ENCODE results near the gene KIAA1191. TPM values are rescaled to one million over a fixed set of nuclear protein-coding genes. Genes with fewer than 3 reads are reported as not detected.

KIAA1191 gene, protein sequence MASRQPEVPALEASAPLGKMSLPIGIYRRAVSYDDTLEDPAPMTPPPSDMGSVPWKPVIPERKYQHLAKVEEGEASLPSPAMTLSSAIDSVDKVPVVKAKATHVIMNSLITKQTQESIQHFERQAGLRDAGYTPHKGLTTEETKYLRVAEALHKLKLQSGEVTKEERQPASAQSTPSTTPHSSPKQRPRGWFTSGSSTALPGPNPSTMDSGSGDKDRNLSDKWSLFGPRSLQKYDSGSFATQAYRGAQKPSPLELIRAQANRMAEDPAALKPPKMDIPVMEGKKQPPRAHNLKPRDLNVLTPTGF
- 94.0 and 114 TPM in 2 replicates for total RNA-seq (2011; cell fraction: chromatin; rRNA removed; ENCODE audit: low replicate concordance)
- 63.4 and 68.9 TPM in 2 replicates for total RNA-seq (2011; cell fraction: nucleolus; rRNA removed)
- total RNA-seq (2011; cell fraction: nucleoplasm; rRNA removed), result 87.3 and 103 TPM in 2 replicates
- 37.4 and 48.6 TPM in 2 replicates for total RNA-seq (2014; rRNA removed)
- 35.0 and 36.3 TPM in 2 replicates for total RNA-seq (2014; rRNA removed; fragmentation: Illumina TruSeq; extraction: Trizol)
- total RNA-seq (2015; rRNA removed; fragmentation: Illumina TruSeq; extraction: Trizol), result 39.8 and 41.8 TPM in 2 replicates
- 46.6 and 47.4 TPM in 2 replicates for total RNA-seq (2021)
- 50.4 and 69.7 TPM in 2 replicates for polyA plus RNA-seq (2011; rRNA removed)
- 63.7 and 84.2 TPM in 2 replicates for polyA plus RNA-seq (2011; cell fraction: cytosol; rRNA removed)
- polyA plus RNA-seq (2011; cell fraction: nucleus; rRNA removed), result 51.5 and 52.6 TPM in 2 replicates
- 43.4 and 52.5 TPM in 2 replicates for polyA plus RNA-seq (2012)
- polyA plus RNA-seq (2014; fragmentation: Illumina TruSeq; extraction: Trizol), result 69.6 and 80.2 TPM in 2 replicates
- 10 to 100 TPM; 31.0 to 56.5 TPM for polyA plus RNA-seq (2014; fragmentation: Nextera tagmentation; extraction: Ambion mirVana)
- polyA plus RNA-seq (2014; rRNA removed), result 45.7 and 48.1 TPM in 2 replicates
- 46.0 and 51.2 TPM in 2 replicates for polyA minus RNA-seq (2011; rRNA and poly(A)+ RNA removed)
- polyA minus RNA-seq (2011; cell fraction: cytosol; rRNA and poly(A)+ RNA removed), result 33.3 and 34.1 TPM in 2 replicates
- polyA minus RNA-seq (2011; cell fraction: nucleus; rRNA and poly(A)+ RNA removed), result 28.7 and 41.0 TPM in 2 replicates
- Bru-seq, nascent RNA, result percentile 84 among the genes with signal in this experiment
- percentile 91 among the genes with signal in this experiment for BruChase-seq, experiment 1, labeled RNA remaining after a 2-hour chase
- percentile 92 among the genes with signal in this experiment for BruChase-seq, experiment 2, labeled RNA remaining after a 6-hour chase
- long read RNA-seq, experiment 1, transcript KIAA1191-201 (9 exons, 2,991 nt), result major isoform, 52 of 196 reads
- long read RNA-seq, experiment 1, transcript KIAA1191-202 (8 exons, 2,700 nt), result minor isoform, 26 of 196 reads
- long read RNA-seq, experiment 1, partial matches to known transcripts, result 24 of 196 reads
- long read RNA-seq, experiment 1, other reads (novel, unspliced or antisense), result 88 of 196 reads
- long read RNA-seq, experiment 2, transcript KIAA1191-201 (9 exons, 2,991 nt), result major isoform, 16 of 55 reads
- long read RNA-seq, experiment 2, transcript KIAA1191-202 (8 exons, 2,700 nt), result minor isoform, 5 of 55 reads
- long read RNA-seq, experiment 2, partial matches to known transcripts, result 3 of 55 reads
- long read RNA-seq, experiment 2, other reads (novel, unspliced or antisense), result 27 of 55 reads
- long read RNA-seq, experiment 3, transcript KIAA1191-201 (9 exons, 2,991 nt), result major isoform, 13 of 32 reads
- long read RNA-seq, experiment 3, partial matches to known transcripts, result 0 of 32 reads
- long read RNA-seq, experiment 3, other reads (novel, unspliced or antisense), result 12 of 32 reads

DNA sequence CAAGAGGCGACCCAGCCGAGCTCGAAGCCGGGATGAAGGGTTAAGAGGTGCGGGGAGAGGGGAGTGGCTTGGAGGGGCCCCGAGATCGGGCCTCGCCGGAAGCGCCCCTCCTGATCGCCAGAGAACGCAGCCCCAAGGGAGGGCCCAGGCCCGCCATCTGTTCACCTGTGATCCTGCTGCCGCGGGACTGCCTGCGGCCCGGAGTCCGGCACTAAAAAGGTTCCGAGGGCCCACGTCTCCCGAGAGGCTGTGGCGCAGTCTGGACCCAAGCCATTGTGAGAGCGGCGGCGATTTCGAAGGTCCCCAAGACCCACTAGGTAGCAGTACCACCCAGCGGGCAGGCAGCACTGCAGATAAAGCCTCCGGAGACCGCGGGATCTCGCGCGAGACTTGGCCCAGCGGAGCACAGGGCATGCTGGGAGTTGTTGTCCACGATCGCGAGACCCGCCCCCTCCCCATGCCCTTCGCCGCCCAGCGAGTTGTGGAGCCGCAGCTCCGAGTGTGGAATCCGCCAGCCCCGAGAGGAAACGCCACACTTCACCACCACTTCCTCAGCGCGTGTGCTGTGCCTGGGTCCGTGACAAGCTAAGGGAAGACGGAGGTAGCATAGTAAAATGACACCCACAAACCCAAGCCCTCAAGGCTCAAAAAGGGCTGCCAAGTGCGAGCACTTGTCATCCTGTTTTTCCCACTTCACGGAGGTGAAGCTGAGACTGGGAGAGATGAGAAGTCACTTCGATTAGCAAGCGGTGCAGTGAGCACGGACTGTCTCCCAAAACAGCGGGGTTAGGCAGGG is at the start of gene KIAA1191:
KIAA1191 (minus strand) TSS at position 328 of the 796 bp plus-strand sequence. CDS start 2,256 bp downstream, outside the sequence.
- Histone ChIP-seq H3K79me2 (ENCODE audit: control insufficient read depth, insufficient read depth, low read length) (peaks cover 39% of the 10 kb centered on the region), H3K9me1 (ENCODE audit: control insufficient read depth, insufficient read depth, low read length) (no peaks in the 10 kb centered on the region), H3K9ac (ENCODE audit: insufficient read depth in 1 of 2, low read depth in 2 of 2, low read length in 2 of 2) (peak within 1 kb of the TSS; percentile 81 to 99), H3K9me3 (replicated peaks; ENCODE audit: control insufficient read depth, insufficient read depth, low read depth, low read length) (no peaks in the 10 kb centered on the region), H3K36me3 (ENCODE audit: control insufficient read depth, insufficient read depth, low read length) (peaks cover 26% of the 10 kb centered on the region; the same call in 2 of the 3 replicates), H4K20me1 (replicated peaks; ENCODE audit: control insufficient read depth, insufficient read depth, low read length) (no peaks in the 10 kb centered on the region), H3K27ac (ENCODE audit: extremely low read depth, low read depth, low read length) (peak within 1 kb of the TSS; percentile 75), H3K27me3 (ENCODE audit: control insufficient read depth in 2 of 2, insufficient read depth in 2 of 2, low read length in 2 of 2) (no peaks in the 10 kb centered on the region), H3K4me3 (peak within 1 kb of the TSS; percentile 96), H2AFZ (ENCODE audit: low read depth, low read length) (peak within 1 kb of the TSS; percentile 99), H3K4me1 (replicated peaks in 1 of 2; ENCODE audit: control insufficient read depth in 2 of 2, insufficient read depth in 2 of 2, low read length in 2 of 2) (peaks cover 9 to 18% of the 10 kb centered on the region in 2 experiments; a peak in 4 of 5 replicates), H3K4me2 (ENCODE audit: insufficient read depth, low read length) (peak within 1 kb of the TSS; percentile 98)
- FAIRE-seq (peak; percentile 94), ATAC-seq (peak; percentile 99), DNase-seq (ENCODE audit: extremely low read depth in 1 of 4, low spot score in 3 of 4) (peak; percentile 91 to 96 (median 93))
- in situ Hi-C loops (cut with MboI), result no loop called here
- ChIA-PET CTCF (ENCODE audit: low intra/inter-chr PET ratio) (no interaction called here), POLR2A (interaction anchor here (0.6 to 3.7 kb wide), 12 partner anchors 9 to 1835 kb away, joined by 3 to 23 read pairs (median 4); partner anchors contain the start of genes CLTB, HIGD2A and NOP16)
- BruUV-seq (replicated peaks), result no TSS peak
- intact Hi-C loops (cut with micrococcal nuclease), result loop anchor here (1.0 kb wide), 1 partner anchor 27 kb away; the partner anchor contains the start of genes HIGD2A and NOP16
- 2% methylated on average over 46 of the region's 56 CpGs for WGBS (ENCODE audit: insufficient coverage, low coverage, missing lambda C conversion rate)
- TF ChIP-seq NFATC3 (IDR thresholded peaks at IDR 0.05) (no peak), FIP1L1 (IDR thresholded peaks at IDR 0.05; ENCODE audit: low read depth, low read length, poor library complexity, severe bottlenecking) (peak; percentile 22), MTA3 (IDR thresholded peaks at IDR 0.05; ENCODE audit: borderline replicate concordance) (peak; percentile 77)
- TF ChIP-seq, protein P1, sequence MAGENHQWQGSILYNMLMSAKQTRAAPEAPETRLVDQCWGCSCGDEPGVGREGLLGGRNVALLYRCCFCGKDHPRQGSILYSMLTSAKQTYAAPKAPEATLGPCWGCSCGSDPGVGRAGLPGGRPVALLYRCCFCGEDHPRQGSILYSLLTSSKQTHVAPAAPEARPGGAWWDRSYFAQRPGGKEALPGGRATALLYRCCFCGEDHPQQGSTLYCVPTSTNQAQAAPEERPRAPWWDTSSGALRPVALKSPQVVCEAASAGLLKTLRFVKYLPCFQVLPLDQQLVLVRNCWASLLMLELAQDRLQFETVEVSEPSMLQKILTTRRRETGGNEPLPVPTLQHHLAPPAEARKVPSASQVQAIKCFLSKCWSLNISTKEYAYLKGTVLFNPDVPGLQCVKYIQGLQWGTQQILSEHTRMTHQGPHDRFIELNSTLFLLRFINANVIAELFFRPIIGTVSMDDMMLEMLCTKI (IDR thresholded peaks at IDR 0.05; ENCODE audit: partially characterized antibody), result no peak
- TF ChIP-seq, protein P2, sequence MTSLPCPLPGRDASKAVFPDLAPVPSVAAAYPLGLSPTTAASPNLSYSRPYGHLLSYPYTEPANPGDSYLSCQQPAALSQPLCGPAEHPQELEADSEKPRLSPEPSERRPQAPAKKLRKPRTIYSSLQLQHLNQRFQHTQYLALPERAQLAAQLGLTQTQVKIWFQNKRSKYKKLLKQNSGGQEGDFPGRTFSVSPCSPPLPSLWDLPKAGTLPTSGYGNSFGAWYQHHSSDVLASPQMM (CRISPR knock-in tag; IDR thresholded peaks at IDR 0.05), result no peak
- TF ChIP-seq, protein P3, sequence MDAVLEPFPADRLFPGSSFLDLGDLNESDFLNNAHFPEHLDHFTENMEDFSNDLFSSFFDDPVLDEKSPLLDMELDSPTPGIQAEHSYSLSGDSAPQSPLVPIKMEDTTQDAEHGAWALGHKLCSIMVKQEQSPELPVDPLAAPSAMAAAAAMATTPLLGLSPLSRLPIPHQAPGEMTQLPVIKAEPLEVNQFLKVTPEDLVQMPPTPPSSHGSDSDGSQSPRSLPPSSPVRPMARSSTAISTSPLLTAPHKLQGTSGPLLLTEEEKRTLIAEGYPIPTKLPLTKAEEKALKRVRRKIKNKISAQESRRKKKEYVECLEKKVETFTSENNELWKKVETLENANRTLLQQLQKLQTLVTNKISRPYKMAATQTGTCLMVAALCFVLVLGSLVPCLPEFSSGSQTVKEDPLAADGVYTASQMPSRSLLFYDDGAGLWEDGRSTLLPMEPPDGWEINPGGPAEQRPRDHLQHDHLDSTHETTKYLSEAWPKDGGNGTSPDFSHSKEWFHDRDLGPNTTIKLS (IDR thresholded peaks at IDR 0.05; ENCODE audit: borderline replicate concordance, low read depth), result peak; percentile 93
- TF ChIP-seq, protein P4, sequence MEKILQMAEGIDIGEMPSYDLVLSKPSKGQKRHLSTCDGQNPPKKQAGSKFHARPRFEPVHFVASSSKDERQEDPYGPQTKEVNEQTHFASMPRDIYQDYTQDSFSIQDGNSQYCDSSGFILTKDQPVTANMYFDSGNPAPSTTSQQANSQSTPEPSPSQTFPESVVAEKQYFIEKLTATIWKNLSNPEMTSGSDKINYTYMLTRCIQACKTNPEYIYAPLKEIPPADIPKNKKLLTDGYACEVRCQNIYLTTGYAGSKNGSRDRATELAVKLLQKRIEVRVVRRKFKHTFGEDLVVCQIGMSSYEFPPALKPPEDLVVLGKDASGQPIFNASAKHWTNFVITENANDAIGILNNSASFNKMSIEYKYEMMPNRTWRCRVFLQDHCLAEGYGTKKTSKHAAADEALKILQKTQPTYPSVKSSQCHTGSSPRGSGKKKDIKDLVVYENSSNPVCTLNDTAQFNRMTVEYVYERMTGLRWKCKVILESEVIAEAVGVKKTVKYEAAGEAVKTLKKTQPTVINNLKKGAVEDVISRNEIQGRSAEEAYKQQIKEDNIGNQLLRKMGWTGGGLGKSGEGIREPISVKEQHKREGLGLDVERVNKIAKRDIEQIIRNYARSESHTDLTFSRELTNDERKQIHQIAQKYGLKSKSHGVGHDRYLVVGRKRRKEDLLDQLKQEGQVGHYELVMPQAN (IDR thresholded peaks at IDR 0.05; ENCODE audit: borderline replicate concordance), result peak; percentile 68; the same call in 1 of the 2 replicates
